HFFc6 (cell line): ENCODE data around the gene IGF2BP3. TPM values are rescaled to one million over a fixed set of nuclear protein-coding genes. Genes with fewer than 3 reads are reported as not detected.

Source experiments
- DNase-seq: peaks from one replicate; pipeline ENCODE4 v3.0.0-alpha.2; 2018
- H3K27ac Mint-ChIP-seq: 2 replicates; pipeline ENCODE4 v1.8.0; 2020; ENCODE audit warnings: mild to moderate bottlenecking, mixed read lengths
- H3K27me3 Mint-ChIP-seq: 2 replicates; pipeline ENCODE4 v1.8.0; 2021; ENCODE audit warnings: mild to moderate bottlenecking, moderate library complexity, mixed read lengths; ENCODE audit not compliant: insufficient read depth
- H3K36me3 Mint-ChIP-seq: 2 replicates; pipeline ENCODE4 v1.8.0; 2021; ENCODE audit warnings: low read depth, mixed read lengths
- H3K4me1 Mint-ChIP-seq: 2 replicates; pipeline ENCODE4 v1.8.0; 2020; ENCODE audit warnings: low read depth, mixed read lengths
- H3K4me3 Mint-ChIP-seq: 2 replicates; pipeline ENCODE4 v1.8.0; 2020; ENCODE audit warnings: mild to moderate bottlenecking, moderate library complexity, mixed read lengths
- H3K9me3 Mint-ChIP-seq: 2 replicates; pipeline ENCODE4 v1.8.0; 2020; ENCODE audit warnings: mild to moderate bottlenecking, mixed read lengths
- CTCF ChIP-seq: fragments of 200-600 bp; sonication (generic); IDR thresholded peaks from 2 replicates; pipeline ENCODE4 v1.5.0; 2021; ENCODE audit warnings: antibody characterized with exemption, mild to moderate bottlenecking
- total RNA-seq, 6 experiments: library from RNA; stranded (reverse); fragmentation: NEBNext Ultra II Directional; extraction: Animal tissue kit (Norgen Biotek cat#: 25700); gene quantifications; 2 replicates in 1 of 6; 3 replicates in 5 of 6; pipeline ENCODE4 v1.2.3, GENCODE V29; 2021

IGF2BP3 gene
- total RNA-seq, 6 experiments from 2014 or later, result 23.8 to 33.1 (median 31.0) TPM

DNA sequence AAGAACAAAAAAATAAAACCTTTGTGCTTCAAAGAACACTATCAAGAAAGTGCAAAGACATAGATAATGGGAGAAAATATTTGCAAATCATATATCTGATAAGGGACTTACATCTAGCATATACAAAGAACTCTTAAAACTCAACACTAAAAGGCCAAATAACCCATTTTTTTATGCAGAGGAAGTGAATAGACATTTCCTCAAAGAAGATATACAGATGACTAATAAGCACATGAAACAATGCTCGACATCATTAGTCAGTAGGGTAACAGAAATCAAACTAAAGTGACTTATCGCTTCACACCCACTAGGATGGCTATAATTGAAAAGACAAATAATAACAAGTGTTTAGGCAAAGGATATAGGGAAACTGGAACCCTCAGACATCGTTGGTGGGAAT, 93.2 kb downstream of the IGF2BP3 start:
- Mint-ChIP-seq H3K36me3 (peaks cover 32% of the 10 kb centered on the region), H3K4me1 (peaks cover 49% of the 10 kb centered on the region), H3K27me3 (no peaks in the 10 kb centered on the region; the same call in 1 of the 2 replicates), H3K27ac (peak overlapping the region; percentile 48), H3K9me3 (no peaks in the 10 kb centered on the region), H3K4me3 (no peak overlapping the region)
- TF ChIP-seq CTCF, result no peak
- DNase-seq, result no peak

DNA sequence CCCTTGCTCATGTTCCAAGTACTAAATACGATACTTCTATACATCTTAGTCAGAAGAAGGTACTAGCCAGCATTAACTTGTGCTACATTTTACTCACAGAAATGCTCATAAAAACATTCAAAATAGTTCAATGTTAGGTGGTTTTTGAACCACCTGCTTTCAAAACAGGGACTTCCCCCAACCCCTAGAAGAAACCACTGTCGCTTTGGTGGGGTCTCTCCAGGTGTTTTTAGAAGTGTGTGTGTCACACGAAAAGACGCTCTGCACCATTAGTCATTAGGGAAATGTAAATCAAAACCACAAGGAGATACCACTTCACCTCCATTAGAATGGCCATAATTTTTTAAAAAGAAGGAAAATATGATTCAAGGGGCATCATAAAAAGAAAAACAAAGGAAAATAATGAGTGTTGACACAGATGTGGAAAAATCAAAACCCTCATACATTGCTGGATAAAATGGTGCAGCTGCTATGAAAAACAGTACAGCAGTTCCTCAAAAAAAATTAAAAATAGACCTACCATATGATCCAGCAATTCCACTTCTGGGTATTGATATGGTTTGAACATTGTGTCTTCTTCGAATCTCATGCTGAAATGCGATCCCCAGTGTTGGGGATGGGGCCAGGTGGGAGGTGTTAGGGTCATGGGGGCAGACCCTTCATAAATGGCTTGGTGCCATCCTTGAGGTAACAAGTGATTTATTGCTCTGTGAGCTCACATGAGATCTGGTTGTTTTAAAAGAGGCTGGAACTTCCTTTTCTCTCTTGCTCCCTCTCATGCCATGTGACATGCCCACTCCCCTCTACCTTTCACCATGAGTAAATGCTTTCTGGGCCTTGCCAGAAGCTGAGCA, 96.9 kb downstream of the IGF2BP3 start:
- H3K4me1 Mint-ChIP-seq, result peaks cover 37% of the 10 kb centered on the region
- H3K36me3 Mint-ChIP-seq, result peaks cover 17% of the 10 kb centered on the region
- no peak for TF ChIP-seq CTCF
- no peak overlapping the region; the same call in 1 of the 2 replicates for H3K4me3 Mint-ChIP-seq
- H3K9me3 Mint-ChIP-seq, result no peaks in the 10 kb centered on the region
- peak overlapping the region; percentile 11 for H3K27ac Mint-ChIP-seq
- H3K27me3 Mint-ChIP-seq, result no peaks in the 10 kb centered on the region
- no peak for DNase-seq

DNA sequence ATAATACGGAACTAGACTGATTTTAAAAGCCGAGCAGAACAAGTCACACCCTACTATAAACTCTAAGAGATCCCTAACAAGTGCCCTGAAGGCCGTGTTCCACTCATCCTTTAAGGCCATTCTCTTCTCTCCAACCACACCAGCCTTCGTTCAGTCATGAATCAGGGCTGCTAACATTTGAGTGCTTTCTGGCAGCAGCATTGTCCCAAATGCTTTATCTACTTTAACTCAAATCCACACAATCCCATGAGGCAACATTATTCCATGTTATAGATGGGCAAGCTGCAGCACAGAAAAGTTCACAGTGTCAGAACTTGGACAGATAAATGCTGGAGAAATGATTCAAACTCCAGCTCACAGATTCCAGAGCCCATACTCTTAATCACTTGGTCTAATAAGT, 97.7 kb downstream of the IGF2BP3 start:
- TF ChIP-seq CTCF, result no peak
- H3K4me1 Mint-ChIP-seq, result peaks cover 35% of the 10 kb centered on the region
- peaks cover 20% of the 10 kb centered on the region for H3K36me3 Mint-ChIP-seq
- H3K9me3 Mint-ChIP-seq, result no peaks in the 10 kb centered on the region
- no peak overlapping the region for H3K4me3 Mint-ChIP-seq
- H3K27me3 Mint-ChIP-seq, result no peaks in the 10 kb centered on the region
- no peak for DNase-seq
- no peak overlapping the region for H3K27ac Mint-ChIP-seq

- Mint-ChIP-seq H3K4me1 (peaks cover 25% of the 10 kb centered on the region), H3K9me3 (no peaks in the 10 kb centered on the region), H3K27me3 (no peaks in the 10 kb centered on the region), H3K4me3 (no peak overlapping the region), H3K36me3 (peaks cover 11% of the 10 kb centered on the region), H3K27ac (no peak overlapping the region)
- no peak for TF ChIP-seq CTCF
- DNase-seq, result no peak
Observed at GRCh38 chr7:23371654-23372053, 98.6 kb downstream of the IGF2BP3 start.

GRCh38 chr7:23369695-23370404, 100.4 kb downstream of the IGF2BP3 start:
- H3K4me3 Mint-ChIP-seq, result no peak overlapping the region
- DNase-seq, result no peak
- no peaks in the 10 kb centered on the region for H3K27me3 Mint-ChIP-seq
- H3K27ac Mint-ChIP-seq, result no peak overlapping the region
- peaks cover 19% of the 10 kb centered on the region for H3K4me1 Mint-ChIP-seq
- peaks cover 6% of the 10 kb centered on the region for H3K36me3 Mint-ChIP-seq
- no peaks in the 10 kb centered on the region for H3K9me3 Mint-ChIP-seq
- no peak for TF ChIP-seq CTCF
